GM11168 (cell line): ENCODE measurements around the gene COL4A6.

ENCODE experiments used
- in situ Hi-C: fragments of 300-500 bp; cut with MboI; formaldehyde crosslinking; loops from one replicate; pipeline ENCODE4 v1.12.0; 2022; ENCODE audit warnings: low sequenced_read_pairs; ENCODE audit not compliant: unreplicated experiment

COL4A6 gene

DNA sequence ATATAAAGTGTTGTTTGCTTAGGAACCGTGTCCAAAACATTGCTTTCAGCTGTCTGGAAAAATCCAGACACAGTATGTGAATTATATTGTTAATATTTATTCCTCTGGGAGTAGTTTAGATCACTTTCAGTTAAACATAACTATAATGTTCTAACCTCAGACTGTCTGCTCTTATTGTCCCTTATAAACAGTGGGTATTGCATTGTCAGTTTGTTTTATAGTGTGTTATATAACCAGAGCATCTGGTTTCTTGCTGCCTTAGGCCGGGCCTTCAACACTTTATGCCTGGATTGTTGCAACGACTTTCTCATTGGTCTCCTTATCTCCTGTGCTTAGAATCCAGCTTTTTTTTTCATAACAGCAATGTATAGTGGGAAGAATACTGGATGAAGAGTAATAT, 320.2 kb downstream of the COL4A6 start:
- in situ Hi-C loops: no loop called here

DNA sequence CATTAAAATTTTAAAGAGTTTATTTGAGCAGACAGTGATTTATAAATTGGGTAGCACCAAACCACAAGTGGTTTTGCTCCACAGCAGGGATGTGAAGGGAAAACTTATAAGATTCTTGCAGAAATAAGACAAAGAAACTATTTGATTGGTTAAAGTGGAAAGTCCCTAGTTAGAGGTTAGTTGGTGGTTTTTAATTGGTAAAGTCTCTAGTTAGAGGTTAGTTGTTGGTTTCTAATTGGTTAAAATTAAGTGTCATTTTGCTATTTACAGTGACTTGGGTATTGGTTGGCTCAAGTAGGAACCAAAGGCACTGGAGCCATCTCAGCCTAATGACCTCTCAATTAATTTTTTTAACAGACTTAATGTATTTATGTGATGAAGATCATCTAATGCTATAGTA, 323.7 kb downstream of the COL4A6 start:
- in situ Hi-C loops: no loop called here
